NCI-H128 (cell line): ENCODE results near the gene APLP2.
"Not testable (repeated sequence)": the region's sequence is repeated elsewhere in the genome, so short reads cannot be mapped to it uniquely, and the experiment has no call there.

Experiments used
- DNase-seq: peaks from one replicate; lab custom pipeline; 2025; ENCODE audit not compliant: unreplicated experiment; lab: John Stamatoyannopoulos, UW

Gene APLP2

DNA sequence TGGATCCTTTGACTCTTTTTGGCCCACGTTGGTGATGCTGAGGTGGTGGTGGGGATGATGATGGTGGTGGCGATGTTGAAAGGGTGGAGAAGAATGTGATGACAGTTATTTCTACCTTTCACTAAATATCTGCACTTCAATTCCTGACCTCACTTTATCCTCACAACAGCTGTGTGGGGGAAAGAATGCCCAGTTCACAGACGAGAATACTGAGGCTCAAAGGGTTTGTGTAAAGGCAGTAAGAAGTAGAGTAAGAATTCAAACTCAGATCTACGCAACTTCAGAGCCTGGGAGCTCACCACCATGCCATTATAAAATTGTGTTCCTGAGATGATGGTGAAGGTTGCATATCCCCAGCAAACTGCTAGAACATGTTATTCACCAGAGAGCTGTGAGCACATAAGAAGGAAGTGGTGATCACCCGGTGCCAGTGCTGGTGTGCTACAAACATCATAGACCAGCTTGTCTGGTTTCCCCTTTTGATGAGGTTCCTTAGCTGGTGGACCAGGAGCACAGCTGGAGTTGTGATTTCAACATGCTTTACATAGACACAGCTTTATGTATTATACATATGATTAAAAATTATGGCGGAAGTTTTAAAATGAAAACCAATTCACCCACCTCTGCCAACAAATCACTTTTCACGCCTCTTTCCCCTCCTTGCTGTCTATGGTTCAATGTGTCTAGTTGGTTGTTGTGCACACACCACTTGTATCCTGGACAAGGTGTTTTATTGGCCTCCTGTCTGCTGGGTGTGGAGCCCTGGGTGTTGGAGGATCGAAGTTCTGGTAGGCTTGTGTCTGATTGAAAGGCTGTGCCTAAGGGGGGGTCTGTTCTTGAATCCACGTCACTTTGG, 96.1 kb downstream of the APLP2 start:
- no peak for DNase-seq

DNA sequence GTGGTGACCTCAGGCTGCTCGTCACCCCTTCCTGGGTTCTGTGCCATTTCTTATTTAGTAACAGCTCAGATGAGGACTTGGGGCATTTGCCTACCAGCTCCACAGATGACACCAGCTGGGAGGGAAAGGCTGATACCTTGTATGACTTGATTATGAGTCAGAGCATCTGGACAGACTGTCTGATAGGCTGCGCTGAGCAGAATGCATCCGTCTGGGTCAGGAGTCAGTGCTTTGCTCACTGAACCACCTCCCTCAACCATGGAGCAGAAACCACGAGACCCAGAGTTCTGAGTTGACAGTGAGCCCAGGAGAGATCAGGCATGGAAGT, 96.7 kb downstream of the APLP2 start:
- DNase-seq = no peak

DNA sequence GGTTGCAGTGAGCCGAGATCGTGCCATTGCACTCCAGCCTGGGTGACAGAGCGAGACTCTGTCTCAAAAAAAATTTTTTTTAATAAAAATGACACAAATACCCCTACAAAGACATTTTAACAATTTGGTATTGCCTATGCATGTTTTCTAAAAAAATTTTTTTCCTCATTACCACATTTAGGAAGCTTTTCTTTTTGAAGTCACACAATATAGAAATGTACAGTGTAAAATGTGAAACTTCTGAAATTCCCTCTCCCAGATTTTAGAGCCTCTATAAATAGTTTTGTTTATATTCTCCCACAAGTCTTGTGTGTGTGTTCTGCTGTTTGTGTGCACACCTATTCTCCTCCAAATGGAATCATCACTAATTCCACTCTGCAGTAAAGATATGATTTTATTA, 97.5 kb downstream of the APLP2 start:
- DNase-seq = no peak

DNA sequence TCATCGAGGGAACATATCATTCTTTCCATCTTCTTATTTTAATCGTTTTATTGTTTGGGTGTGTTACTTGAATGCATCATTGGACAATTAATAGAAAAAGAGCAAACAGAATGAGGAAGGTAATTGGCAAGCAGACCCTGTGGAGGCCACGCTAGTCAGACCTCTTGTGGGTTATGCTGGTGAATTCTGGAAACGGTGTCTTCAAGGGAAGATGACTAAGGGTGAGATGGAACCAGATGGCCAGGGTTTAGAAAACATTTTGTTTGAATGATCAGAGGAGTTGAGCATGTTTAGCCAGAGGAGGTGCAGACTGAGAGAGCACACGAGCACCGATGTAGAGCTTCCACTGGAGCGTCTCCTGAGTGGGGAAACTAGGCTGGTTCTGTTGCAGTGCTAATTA, 98.4 kb downstream of the APLP2 start:
- no peak for DNase-seq

DNA sequence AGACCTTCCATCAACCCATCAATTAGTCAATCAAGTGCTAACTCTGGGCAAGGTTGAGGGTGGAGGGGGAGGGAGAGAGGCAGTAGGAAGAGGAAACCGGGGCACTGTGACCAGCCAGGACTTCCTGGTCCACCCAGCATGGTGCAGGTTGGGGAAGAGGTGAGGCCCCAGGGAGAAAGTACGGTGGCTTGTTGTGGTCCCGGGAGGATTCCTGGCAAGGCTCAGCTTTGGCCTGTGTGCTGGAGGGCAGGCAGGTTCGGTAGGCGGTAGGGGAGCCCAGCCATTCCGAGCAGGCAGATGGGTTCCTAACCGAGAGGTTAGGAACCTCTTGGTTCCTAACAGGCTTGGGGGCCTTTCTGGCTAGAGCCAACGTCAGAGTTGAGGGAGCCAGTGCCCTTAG, 100.7 kb downstream of the APLP2 start:
- DNase-seq = no peak

DNA sequence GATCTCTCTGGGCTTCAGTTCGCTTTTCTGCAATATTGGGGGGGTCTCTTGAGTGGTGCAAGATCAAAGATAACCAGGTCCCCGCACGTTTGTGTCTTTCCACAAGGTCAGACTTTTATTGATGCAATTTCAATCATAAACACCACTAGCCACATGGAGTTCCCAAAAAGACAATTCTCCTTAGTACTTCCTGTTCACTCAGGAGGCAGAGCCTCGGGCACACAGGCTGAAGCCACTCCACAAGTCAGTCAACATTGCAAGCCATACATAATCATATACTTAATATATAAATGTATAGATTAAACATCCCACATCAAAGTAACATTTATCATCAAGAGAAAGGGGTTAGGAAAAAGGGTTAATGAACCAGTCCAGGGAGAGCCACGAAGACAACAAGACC, 101.8 kb downstream of the APLP2 start:
- DNase-seq = no peak

DNA sequence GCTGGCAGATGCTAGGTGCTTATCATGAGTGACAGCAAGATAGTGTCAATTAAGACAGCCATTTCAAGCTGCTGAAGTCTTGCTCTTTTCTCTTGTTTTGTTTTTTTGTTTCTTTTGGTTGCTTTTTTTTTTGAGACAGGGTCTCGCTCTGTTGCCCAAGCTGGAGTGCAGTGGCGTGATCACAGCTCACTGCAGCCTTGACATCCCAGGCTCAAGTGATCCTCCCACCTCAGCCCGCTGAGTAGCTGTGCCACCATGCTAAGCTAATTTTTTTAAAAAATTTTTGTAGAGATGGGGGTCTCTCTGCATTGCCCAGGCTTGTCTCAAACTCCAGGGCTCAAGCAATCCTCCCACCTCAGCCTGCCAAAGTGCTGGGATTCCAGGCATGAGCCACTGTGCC, 102.3 kb downstream of the APLP2 start:
- not testable (repeated sequence) for DNase-seq

DNA sequence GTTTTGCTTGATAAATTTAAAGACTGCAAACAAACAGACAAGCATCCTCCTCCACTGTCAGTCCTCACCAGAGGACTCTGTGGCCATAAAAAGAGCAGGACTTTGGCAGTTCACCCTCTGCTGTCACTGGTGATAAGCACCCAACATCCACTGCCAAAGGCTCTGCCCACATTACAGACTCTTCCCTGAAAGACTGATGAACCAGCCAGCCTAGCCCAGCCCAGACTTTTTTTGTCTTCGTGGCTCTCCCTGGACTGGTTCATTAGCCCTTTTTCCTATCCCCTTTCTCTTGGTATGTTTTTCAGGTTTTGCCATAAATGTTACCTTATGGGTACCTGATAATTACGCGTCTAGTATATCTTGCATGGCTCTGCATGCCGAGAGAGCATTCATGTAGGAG, 104.9 kb downstream of the APLP2 start:
- no peak for DNase-seq

DNA sequence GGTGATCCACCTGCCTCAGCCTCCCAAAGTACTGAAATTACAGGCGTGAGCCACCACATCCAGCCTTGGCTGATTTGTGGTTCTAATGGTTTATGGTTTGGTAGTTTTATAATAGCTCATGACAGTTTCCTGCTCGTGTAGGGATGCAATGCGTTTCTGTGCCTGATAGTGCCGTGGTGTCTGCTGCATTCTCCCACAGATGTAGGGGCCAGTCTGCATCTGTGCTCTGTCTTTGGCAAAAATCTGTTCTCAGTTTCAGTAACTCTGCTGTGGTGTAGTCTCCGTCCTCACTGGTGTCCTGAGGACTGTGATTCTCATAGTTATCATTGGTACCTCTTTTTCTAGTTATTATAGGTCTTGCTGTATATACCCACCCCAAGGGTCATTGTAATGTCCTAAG, 106.2 kb downstream of the APLP2 start:
- DNase-seq = no peak

DNA sequence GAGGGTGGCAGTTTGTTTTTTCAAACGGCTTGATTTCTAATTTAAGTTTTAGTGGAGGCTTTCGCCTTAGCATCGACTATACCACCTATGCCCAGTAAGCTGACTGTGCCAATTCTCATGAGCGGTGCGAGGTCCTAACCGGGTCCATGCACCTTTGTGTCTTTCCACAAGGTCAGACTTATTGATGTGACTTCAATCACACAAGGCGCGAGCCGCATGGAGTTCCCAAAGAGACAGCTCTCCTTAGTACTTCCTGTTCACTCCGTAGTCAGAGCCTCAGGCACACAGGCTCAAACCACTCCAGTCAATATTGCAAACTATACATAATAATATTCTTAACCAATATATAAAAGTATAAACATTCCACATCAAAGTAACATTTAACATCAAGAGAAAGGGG, 108.1 kb downstream of the APLP2 start:
- no peak for DNase-seq

DNA sequence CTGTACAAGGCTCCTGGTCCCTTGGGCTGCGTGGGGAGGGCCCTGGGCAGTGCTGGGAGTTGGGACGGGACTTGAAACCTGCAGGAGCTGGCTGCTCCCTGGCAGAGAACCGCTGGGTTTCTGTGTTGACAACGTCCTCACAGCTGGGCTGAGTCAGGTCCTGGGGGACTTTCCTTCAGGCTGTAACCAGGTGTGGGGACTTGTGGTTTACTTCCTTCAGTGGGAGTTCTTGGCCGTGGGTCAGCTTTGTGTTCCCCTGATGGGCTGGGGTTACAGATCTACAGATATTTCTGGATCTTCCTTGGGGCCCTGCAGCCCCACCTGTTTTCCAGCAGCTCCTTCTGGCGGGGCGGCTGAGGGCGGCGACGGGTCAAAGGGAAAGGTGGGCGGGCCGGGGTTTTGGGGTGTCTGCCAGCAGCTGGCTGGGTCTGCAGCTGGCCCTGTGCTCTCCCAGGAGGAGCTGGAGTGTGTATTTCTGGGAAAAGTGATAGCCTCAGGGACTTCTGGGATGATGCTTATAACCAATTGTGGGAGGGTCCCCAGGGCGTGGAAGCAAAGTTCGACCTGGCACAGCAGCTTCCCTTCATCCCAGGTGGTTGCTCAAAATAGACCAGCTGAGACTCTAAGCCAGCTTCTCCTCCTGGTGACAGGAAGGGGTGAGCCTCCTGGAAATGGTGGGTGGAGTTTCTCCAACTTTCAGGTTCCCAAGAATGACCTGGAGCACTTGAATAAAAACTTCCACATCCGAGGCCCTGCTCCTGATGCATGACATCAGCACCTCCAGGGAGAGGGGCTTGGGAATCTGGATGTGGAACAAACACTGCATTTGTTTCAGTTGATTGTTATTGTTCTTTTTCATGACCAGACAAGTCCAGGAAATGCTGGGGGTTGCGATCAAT, 109.0 kb downstream of the APLP2 start:
- no peak for DNase-seq

DNA sequence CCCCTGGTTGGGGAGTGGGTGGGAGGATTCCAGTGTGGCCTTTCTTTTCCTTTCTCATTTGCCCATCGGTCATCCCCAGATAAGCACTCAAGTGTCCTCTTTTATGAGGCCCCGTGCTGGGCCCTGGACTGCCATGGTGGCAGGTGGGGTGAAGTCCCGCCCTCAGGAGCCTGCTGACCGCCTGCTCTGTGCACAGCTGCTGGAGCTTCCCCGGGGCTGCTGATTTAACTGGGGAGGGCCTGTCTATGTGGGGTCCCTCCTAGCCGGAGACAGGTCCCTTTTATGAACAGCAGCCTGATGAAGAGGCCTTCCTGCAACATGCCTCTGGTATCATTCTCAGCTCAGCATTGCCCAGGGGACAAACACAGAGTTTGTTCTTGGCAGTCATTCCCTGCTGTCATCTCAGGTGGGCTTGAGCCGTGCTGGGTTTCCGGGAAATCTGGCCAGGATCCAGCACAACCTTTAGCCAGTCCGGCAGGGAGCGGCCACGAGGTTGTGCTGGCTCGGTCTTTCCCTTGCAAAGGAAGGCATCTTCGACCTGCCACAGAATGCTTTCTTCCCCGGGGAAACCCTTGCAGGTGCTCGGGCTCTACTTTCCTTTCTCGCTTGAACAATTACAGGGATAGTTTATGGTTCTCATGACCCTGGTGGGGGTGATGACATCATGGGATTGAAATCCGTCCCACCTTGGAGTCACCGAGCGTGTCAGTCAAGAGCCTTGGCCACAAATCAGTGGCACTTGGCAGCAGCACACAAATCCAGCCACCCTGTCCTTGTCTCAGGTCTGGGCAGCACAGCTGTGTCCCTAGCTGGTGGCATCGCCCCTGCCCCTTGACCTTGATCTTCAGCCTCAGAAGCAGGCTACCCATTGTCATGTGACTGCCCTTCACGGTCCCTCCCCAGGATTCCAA, 110.0 kb downstream of the APLP2 start:
- DNase-seq = no peak

DNA sequence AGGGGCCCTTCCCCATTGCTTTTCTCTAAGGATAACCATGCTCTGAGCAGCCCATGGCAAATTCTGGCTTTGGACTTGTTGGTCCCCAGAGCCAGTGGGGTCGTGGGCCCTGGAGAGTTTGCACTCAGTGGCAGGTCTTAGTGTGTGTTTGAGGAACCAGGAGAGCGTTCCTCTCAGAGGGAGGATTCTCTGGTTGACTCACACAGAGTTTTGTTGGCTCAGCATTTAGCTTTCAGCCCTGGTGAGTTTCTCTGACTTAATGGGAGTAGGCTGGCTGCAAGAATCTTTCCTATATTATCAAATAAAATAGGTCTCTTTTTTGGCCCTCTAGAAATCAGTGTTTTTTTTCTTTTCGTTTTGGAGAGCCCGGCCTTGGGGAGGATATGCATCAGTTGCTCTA, 110.8 kb downstream of the APLP2 start:
- DNase-seq = no peak

DNA sequence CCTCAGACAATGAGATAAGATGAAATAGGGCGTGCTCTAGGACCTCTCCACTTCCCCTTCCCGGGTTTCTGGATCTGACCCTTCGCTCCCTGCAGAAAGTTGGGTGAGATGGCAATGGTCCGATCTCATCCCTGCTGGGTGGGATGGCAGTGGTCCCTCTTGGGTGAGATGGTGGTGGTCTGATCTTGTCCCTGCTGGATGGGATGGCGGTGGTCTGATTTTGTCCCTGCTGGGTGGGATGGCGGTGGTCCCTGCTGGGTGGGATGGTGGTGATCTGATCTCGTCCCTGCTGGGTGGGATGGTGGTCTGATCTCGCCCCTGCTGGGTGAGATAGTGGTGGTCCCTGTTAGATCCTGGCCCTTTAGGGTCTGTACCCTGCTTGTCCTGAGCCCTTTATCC, 111.2 kb downstream of the APLP2 start:
- no peak for DNase-seq

DNA sequence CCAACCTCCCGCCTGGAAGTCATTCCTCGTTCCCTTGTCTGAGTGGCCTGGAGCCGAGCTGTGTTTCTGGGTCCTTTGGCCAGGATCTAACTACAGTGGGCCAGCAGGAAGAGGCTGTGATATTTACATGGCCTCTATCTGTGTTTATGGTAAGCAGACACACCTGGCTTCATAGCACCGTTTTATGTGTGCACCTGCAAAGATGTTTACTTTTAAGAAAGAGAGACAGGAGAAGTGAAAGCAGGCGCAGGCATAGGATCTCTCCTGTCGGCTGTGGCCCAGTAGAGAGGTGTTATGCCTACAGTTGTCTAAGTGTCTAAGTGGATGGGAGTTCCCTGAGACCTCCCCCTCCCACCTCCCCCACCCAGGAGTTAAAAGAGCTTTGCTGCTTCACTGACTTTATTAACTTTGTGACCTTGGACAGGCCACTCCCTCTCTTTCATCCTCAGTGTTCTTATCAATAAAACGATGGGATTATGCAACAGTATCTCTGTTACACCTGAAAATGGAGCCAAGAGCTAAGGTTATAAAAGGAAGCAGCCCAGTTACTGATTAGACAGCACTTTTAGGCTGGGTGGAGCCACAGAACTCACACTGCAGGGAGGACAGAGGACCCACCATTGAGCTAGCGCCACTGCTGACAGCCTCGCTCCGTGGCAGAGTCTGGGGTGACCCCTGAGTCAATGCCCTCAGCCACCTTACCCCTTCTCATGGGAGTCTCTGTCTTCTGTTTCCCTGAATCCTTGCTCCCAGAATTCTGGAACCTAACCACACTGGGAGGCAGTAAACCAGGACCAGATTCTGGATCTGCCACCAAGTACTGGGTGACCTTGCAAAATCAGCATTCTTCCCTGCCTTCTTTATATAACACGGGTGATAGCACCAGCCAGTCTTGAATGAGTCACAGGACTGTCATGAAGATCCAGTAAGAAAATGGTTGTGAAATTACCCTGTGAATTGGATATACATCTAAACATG, 111.9 kb downstream of the APLP2 start:
- peak; percentile 23 for DNase-seq

DNA sequence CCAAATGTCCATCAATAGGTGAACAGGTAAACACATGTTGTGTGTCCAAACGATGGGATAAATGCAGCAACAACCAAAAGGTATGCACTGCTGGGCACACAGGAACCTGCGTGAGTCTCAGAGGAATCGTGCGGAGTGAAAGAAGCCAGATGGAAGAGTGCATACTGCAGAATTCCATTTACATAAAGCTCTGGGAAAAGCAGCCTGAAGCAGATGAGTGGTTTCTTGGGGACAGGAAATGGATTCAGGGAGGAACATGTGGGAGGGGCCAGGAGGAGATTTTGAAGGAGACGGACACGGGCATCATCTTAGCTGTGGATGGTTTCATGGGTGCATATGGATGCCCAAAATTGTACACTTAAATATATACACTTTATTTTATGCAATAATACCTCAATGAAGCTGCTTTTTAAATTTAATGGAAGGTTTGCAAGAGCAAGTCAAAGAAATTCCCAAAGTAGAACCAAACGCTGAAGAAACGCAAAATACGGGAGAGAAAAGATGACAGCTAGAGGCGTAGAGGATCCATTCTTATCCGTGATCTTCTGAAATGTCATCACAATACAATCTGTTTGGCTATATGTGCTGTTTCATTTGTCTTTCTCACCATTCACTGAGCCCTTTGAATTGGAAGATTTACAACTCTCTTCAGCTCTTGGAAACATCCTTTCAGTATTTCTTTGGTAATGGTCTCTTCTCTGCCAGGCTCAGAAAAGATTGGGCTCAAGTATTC, 114.3 kb downstream of the APLP2 start:
- DNase-seq = no peak

DNA sequence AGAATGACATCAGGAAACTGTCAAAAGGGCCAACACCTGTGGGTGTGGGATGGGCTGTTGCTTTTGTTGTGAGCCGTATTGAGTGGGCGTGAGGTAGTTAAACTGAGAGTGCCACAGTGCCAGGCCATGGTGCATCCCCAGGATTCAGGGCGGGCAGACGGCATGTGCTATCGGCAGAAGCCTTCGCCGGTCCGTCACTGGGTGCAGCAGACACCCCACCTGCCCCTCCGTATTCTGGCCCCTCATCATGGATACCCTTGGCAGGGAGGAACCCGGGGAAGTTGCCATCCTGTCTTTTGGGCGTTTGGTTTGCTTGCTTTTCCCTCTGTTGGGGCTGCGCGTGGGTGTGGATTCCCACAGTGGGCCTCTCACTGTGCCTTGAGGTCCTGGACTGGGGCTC, 117.4 kb downstream of the APLP2 start:
- no peak for DNase-seq

DNA sequence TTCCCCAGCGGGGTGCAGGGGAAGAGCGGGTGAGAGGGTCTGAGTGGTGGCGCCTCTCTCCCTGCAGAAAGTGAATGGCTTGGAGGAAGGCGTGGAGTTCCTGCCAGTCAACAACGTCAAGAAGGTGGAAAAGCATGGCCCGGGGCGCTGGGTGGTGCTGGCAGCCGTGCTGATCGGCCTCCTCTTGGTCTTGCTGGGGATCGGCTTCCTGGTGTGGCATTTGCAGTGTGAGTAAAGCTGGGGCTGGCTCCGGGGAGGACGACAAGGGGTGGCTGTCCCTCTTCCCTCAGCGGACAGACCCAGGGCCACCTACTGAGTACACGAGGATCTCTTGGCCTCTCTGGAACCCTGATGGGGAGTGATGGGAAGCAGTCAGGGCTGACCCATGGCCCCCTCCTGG, 118.4 kb downstream of the APLP2 start:
- DNase-seq = no peak

DNA sequence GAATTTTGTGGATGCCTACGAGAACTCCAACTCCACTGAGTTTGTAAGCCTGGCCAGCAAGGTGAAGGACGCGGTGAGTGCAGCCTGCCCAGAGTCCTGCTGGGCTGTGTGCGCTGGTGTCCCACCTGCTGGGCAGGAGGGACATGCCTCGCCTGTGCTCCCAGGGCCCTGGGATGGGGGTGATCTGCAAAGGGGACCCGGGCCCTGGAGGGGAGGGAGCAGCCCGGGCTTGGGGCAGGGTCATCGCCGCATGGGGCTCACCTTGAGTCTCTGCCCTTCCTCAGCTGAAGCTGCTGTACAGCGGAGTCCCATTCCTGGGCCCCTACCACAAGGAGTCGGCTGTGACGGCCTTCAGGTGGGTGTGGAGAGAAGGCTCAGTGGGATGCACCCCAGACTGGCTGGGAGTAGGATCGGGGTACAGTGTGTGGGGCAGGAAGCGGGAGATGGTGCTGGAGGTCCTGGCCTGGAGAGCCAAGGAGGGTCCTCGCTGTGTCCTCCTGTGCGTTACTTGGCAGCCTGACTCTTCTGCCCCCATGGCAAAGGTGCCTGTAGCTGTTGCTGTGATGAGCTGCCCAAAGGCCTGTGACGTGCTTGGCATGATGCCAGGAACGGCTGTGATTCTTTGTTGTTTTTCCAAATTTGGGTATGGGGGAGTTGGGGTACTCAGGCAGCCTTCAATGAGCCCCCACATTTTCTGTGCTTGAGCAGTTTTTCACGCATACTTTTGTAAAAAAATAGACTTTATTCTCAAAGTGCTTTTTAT, 119.1 kb downstream of the APLP2 start:
- no peak for DNase-seq
